Activated CD4-positive, alpha-beta T cell treated with anti-CD3 and anti-CD28 coated beads, Interleukin-2, Interleukin-6, amounts not matched to agents 100 ng/mL and 50 ng/mL, durations not matched to agents 16 hours and 8 hours (primary cell): ENCODE results near the gene ZNF385B.

Source experiments
- DNase-seq: peaks from one replicate; pipeline ENCODE4 v3.0.0-alpha.2; 2020

Gene ZNF385B

DNA sequence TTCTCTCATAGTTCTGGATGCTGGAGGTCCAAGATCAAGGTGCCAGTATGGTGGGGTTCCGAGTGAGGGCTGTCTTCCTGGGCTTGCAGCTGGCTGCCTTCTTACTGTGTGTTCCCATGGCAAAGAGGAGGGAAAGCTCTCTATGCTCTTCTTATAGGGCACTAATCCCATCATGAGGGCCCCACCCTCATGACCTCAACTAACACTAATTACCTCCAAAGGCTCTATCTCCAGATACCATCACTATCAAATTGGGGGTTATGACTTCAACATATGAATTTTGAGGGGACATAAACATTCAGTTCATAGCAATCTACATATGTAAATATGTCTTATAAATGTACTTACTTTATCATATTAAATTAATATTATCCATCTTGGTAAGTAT, 322.3 kb downstream of the ZNF385B start:
- no peak for DNase-seq

DNA sequence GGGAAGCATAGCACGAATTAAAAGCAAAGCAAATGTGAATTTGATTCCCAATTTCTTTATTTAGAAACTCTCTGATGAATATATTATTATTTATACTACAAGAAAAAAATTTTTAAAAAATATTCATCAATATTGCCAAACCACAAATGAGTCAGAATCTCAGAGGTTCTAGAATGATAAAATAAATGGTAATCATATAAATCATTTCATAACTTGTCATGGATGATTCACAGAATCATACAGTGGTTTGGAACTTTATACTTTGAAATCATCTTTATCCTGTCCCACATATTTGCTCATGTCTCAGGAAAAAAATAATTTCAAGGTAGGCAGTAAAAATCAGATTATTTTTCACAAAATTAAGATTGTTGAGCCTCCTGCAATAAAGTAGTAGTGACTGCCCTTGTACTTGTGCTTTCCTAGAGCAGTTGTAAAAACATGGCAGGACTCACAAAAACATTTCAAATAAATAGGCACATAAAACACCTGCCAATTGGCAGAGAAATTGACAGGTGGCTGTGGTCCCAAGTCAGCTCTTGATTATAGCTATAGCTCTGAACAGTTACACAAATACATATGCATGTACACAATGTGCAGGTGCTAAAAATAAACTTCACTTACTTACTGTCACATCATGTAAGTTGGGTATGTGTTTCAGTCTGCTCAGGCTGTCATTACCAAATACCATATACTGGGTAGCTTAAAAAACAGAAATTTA, 322.8 kb downstream of the ZNF385B start:
- no peak for DNase-seq

DNA sequence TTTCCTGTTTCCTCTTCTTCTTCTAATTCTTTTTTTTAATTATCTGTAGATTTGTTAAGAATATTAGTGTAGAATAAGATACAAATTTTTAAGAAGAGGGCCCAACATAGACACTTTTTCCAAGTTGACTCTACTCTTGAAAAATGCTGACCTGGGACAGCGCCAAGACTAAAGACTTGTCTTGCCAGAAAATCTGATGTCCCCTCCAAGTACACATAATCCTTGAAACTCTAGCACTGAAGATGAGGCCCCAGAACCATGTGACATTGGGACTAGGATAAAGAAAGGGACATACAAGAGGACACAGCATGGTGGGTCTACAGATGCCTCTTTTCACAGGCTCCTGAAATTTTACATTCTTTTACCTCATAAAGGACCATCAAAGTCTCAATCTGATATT, 325.2 kb downstream of the ZNF385B start:
- no peak for DNase-seq

DNA sequence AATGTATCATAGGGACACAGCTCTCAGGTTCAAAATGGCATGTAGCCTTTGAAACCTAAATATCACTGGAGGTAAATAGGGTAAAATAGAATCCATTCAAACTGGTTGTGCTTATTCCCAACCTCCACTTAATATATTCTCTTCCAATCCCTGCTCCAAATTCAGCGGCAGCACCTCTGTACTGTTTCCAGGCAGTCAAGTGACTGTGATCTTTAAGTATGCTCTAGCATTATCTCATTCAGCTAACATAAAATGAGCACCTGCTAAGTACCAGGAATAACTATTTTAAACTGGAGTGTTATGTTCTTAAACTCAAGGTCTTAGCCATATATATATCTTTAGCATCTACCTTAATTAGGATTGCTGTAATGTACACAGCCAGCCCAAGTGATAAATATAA, 327.5 kb downstream of the ZNF385B start:
- no peak for DNase-seq

DNA sequence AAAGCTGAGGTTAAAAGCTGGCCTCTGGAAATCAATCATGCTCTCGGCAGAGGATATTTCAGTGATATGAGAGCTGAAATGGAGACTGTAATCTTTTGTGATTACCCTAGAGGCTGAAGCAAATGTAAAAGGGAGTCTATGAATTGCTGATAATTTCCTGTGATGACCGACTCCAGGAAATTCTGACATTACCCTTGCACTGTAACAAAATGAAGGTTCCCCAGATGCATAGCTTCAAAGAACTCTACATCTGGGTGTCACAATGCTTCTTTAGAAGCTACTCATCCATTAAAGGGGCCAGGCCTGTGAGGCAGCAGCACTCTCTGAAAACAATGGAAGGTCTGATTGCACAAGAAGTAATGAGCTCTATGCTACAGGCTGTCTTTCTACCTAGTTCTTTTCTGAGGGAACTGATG, 328.5 kb downstream of the ZNF385B start:
- DNase-seq = no peak

DNA sequence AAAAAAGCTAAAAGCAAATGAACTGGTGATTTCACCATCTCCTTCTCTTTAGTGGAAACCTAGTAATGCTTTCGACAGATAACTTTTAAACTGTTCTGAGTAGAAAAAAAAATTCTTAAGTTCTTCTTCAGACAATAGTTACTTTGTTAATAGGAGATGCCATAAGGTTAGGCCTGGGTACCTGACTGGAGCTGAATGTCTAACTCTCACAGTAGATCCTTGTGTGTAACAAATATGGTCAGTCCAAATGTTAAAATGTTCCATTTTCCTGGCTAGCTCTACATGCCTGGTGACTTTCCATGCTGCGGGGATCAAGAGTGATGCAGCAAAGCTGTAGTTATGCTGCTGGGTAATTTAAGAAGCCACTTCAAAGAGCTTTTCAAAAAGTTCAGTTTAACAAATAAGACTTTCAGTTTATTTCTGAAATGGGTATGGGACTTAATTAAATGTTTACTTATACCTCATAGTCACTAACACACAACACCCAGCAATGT, 332.8 kb downstream of the ZNF385B start:
- DNase-seq = no peak

DNA sequence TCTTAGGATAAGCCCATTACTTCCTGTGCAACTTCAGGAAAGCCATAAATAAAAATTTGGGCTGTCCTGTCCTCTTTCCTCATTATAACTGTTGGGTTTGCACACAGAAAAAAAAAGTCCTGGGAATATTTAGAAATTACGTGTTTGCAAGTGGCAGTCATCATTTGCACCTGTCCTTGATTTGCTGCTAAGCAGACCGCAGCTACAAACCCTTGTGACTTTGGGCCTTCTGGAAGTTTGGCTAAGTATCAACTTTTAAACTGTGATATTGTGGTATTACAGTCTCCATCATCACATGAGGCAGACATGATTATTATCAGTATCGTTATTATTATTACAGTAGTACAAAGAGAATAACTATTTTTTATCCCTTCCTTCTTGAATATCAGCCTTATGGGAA, 336.1 kb downstream of the ZNF385B start:
- no peak for DNase-seq

DNA sequence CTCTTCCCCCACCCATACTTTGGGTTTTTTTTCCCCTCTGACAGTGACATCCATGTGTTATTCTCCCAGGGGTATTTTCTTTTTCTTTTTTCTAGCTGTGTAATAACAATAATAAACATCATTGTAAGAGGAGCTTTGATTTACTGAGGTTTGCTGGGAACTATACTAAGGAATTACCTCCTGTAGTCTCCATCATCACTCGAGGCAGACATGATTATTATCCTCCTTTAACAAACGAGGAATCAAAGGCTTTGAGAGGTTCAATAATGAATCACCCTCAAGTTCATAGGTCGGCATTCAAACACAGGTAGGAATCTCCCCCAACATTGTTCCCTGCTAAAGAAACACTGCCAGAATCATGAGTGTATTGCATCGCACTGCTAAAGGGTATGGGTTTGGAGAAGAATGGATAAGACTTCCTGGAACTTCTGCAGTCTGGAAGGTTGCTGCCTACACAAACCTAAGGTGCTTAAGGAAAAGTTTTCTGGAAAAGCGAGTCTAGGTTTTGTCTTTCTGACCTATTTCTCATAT, 336.5 kb downstream of the ZNF385B start:
- no peak for DNase-seq

DNA sequence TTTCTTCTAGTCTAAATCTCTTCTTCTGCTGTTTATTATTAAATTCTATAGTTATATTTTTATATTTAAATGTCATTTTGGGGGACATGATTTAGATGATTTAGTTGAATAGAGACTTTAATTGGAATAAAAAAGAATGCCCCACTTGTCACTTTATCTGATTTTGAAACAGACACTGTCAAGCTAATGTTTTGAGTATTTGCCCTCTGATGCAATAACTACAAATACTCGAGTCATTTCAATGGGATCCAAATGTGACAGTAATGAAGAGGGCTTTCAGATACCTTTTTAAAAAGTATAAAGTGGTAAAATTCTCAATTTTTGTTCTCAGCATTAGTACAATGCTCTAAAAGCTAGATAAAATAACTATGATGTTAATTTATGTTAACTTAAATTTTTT, 339.5 kb downstream of the ZNF385B start:
- no peak for DNase-seq

DNA sequence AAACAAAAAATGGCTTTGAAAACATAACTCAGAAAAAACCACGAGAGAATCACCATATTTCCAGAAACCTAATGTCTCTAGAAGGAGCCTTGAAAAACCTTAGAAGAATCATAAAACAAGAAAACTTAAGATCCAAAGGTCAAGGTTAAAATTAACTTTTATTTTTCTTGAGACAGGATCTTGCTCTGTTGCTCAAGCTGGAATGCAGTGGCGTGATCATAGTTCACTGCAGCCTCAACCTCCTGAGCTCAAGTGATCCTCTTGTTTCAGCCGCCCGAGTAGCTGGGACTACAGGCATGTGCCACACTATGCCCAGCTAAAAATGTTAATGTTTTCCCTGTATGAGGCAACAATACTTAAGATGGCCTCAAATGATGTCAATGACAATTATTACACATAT, 342.6 kb downstream of the ZNF385B start:
- DNase-seq = no peak

DNA sequence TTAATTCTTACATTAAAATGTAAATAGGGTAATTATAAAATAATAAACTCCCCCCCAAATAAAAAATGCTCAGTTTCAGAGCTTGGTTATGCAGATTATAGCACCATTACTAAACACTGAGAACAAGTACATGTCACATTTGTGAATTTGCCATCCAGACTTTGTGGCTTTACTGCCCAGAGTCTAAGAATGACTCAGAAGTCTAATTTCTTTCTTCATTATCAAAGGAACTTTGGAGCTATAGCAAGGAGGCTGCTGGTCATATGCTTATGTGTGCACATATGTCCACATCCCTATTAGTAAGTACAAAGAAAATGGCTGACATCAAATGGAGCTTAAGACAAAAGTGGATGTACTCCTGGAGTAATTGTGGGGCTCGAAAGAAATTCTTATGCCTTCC, 348.2 kb downstream of the ZNF385B start:
- DNase-seq = no peak

DNA sequence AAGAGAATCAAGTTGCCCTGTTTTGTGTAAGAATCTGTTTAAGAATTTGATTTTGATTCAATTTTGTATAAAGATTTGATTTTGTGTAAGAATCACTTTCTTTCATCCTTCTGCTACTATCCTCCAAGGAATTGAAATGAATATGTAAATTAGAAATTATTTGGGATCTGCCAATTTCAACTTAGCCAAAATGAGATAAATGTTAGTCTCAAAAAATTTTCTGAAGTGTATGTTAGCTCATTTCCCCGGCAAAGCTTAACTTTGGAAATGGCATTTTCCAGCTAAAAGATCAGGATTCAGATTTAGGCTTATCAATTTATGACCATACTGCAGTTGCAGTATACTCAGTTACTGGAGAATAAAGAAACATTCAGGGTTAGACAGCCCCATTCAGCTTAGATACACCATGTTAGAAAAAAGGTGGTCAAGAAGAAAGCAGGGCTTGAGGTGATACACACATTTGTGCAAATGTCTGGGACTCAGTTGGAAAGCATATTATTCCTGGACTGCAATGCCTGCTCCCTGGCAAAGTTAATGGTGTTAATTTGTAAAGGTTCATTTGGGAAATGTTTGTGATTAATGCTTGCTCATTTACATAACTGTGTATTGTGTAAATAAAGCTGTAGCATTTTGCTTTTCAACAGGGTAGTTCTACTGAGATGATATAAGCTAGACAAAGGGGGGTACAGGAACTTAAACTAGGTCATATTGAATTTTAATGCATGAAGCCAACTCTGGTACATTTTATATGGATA, 349.0 kb downstream of the ZNF385B start:
- DNase-seq = no peak

DNA sequence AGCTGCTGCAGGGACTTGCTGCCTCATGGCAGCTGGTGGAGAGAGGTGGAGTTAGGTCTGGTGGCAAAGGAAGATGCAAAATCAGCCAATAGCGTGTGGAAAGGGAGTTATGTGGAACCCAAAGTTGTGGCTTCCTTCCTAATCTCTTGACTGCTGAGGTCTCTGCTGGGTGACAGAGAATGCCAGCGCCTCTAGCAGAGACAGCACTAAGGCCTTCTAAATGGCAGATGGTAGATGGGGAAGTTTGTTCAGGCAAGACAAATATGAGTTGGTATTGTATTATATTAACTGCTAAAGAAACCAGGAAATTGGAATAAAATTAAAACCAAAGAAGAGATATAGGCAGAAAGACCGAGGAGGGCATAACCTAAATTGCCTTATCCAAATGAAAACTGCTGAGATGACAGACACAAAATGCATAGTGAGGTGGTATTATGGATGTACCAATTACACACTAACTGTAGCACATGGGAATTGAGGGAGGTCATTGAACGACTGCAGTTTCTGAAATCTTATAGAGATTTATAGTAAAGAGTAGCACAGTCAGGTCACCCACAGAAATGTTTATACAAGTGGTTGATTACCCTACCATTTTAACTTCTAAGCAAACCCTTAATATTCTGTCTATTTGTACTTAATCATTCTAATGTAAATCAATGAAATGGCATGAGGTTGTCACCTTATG, 350.2 kb downstream of the ZNF385B start:
- DNase-seq = no peak

DNA sequence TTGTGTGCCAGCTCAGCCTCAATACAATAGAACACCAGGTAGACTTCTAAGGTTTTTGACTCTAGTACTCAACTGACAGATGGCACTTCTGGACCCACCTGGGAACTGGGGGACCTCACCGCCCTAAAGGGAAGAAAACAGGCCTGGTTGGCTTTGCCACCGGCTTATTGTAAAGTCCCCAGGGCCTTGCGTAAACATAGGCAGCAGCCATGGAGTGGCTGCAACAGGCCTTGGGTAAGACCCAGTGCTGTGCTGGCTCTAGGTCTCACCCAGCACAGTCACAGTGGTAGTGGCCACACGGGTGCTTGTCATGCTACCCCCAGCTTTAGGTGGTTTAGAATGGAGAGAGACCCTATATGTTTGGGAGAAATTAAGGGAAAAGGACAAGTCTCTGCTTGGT, 366.1 kb downstream of the ZNF385B start:
- DNase-seq = no peak

DNA sequence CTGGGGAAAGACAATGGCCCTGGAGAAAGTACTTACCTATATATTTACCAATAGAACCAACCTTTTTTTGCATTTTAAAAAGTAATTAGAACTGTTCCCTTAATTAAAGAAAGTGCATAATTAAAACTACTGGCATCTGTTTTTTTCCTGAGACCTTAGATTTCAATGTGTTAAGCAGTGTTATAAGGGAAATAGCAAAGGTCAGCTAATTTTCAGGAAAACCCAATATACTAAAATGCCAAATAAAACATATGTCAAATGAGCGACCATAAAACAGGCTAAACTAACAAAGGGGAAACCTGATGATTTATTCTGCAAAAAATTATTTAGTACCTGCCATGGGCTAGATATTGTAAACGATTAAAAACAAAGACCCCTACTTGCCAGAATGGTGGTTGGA, 372.8 kb downstream of the ZNF385B start:
- DNase-seq = no peak

DNA sequence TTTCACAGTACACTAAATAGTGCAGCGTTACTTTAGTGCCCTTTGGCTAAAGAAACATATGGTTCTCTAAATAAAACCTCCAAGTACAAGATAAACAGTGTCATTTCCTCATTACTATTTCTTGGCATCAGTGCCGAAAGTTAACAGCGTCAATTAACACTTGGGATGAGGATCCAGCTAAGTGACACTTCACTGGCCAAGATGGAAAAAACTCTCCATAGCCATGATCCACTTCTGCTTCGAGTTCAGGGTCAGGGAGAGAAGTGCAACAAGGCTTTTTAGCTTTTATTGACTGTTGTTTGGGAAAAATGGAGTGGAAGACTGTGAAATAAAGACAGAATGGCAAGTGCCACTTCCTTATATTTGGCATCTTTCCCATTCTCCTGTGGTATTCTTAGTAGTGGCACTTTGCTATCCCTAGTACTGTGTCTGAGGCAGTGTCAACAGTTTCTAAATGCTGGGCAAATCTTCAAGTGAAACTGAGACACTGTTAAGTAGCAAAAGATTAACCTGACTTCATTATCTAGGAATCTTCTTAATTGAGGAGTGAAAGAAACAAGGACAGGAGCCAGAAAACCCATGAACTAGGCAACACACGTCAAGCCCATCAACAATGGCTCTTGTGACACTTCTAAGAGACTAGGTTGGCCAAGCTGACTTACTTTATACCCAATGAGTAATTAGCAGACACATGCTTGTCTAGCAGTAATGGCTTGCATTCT, 374.2 kb downstream of the ZNF385B start:
- no peak for DNase-seq

DNA sequence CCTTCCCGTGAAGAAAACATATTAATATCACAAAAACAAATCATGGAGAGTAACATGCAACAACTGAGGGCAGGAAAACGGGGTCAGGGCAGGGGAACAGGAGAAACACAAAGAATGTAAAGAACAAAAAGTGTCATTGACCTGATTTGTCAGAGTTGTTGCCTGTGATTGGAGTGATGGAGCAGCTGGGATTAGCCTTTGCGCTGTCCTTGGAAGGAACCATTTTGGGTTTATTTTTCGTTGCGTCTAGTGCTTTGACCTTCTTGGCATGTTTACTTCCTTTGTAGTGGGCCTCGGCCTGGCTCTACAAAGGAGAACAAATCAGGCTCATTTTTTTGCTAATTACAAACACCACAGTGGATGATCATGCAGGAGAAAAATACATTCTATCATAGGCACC, 378.3 kb downstream of the ZNF385B start:
- no peak for DNase-seq

DNA sequence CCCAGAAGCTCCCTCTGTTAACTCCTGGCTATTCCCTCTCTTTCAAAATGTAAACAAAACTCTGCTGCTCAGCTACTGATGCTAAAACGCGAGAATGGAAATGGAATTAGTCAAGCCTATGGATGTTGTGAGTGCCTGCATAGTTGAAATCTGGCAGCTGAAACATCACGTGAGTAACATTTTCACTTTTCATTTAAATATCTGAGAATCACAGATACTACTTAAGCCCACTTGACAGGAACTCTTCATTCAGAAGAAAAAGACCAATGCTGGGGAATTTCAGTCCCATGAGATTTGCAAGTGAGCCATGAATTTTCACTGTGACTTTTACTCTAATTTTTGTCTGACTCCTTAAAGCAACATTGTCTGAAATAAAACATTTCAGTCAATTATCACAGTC, 381.5 kb downstream of the ZNF385B start:
- no peak for DNase-seq

DNA sequence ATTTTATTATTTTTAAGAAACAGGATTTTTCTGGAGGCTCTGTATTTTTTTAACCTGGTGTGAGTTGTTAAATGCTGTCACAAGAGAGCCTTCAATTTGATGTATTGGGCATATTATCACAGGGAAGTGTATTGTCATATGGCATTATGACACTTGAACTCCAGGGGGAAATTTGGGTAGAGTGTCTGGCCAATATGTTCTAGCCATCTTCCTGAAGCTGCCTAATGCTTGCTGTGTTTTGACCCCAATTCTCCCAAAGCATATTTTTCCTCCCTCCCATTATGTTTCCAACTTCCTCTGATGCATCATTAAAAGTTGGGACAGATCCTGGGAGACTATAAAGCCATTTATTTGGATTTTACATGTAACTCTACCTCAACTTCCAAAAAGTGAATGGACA, 382.6 kb downstream of the ZNF385B start:
- no peak for DNase-seq

DNA sequence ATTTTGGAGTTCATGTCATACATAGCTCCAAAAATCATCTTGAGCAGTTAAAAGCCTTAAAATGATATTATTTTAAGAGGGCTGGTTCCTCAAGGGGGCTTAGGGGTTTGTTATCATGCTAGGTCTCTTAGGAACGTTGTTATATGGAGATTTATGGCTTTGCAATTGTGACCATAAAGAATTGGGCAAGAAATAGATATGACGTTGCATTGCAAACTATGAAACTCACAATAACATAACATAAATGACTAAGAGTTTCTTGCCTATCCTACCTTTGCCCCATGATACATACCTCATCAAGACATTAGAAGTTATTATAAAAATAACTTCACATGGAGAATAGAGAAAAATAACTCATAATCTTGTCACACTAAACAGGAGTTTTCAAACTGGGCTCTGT, 390.4 kb downstream of the ZNF385B start:
- no peak for DNase-seq

DNA sequence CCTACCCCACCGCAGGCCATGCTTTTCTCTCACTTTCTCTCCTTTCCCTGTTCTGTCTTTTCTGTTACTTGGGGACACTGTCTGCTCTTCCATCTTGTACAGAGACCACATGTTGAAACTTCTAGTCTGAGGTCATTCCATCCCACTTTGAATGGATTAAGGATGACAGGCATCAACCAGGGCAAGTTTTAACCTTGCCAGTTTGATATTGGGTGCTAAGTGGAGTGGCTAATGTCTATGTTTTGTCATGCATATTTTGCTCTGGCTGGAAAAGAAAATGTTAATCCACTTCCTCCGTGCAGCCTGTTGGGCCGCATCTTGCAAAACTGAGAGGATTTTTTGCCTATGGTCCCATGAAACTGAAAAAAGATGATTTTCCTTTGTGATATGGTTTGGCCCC, 391.3 kb downstream of the ZNF385B start:
- no peak for DNase-seq

DNA sequence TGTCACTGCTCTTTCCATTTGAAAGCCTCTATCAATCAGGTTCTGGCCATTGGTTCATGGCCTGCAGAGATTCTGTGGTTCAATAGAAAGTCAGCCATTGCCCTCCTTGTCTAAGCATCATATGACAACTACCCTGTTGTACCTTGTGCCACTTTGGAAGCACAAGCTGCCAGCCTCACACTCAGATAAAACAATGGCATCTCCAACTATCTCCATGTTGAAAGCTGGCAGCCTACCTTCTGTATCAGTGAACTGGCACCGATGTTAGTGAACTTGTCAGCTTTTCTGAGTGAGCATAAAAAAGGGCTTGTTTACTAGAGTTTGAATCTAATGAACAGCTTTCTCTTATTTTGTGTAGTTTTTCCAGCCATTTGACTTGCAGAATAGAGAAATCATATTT, 393.5 kb downstream of the ZNF385B start:
- no peak for DNase-seq

DNA sequence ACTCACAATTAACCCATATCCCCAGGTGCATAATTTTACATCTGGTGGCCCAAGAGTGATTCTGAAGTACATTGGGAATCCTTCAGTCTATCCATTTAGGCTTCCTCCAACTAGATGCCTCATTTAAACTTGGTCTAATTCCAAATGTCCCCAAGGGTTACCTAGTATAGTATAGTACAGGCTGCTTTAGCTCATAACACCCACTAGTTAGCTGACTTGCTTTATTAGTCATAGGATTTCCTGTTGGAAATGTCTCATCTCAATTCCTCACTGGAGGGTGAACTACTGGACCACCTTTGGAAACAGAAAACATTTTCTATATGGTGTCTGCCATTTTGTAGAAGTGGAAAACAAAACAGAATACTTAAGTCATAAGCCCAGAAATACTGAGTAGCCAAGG, 394.3 kb downstream of the ZNF385B start:
- no peak for DNase-seq
